NCI-H146 treated with DMSO at 0.1 percent for 48 hours (cell line): ENCODE measurements around the gene FBP1.

Experiments used
- DNase-seq: peaks from one replicate; lab custom pipeline; 2025; ENCODE audit not compliant: unreplicated experiment; lab: John Stamatoyannopoulos, UW

FBP1 gene

GRCh38 chr9:94656200-94656599 lies 16.9 kb upstream of the FBP1 start:
- no peak for DNase-seq

- DNase-seq = no peak
Observed at GRCh38 chr9:94655739-94656138, 16.4 kb upstream of the FBP1 start.

GRCh38 chr9:94654165-94654894 lies 15.0 kb upstream of the FBP1 start:
- DNase-seq = no peak

- DNase-seq = no peak
Observed at GRCh38 chr9:94650949-94651348, 11.6 kb upstream of the FBP1 start.

- DNase-seq = no peak
Observed at GRCh38 chr9:94649100-94649819, 9.9 kb upstream of the FBP1 start.

GRCh38 chr9:94648185-94648584 lies 8.9 kb upstream of the FBP1 start:
- DNase-seq = no peak

GRCh38 chr9:94645901-94646300 lies 6.6 kb upstream of the FBP1 start:
- DNase-seq = no peak

GRCh38 chr9:94644543-94644942 lies 5.2 kb upstream of the FBP1 start:
- DNase-seq = no peak

- no peak for DNase-seq
Observed at GRCh38 chr9:94643741-94644140, 4.4 kb upstream of the FBP1 start.

GRCh38 chr9:94643176-94643575 lies 3.9 kb upstream of the FBP1 start:
- no peak for DNase-seq

- no peak for DNase-seq
Observed at GRCh38 chr9:94642501-94642900, 3.2 kb upstream of the FBP1 start.

- no peak for DNase-seq
Observed at GRCh38 chr9:94639999-94640376, 670 bp upstream of the FBP1 start.

GRCh38 chr9:94638335-94639060 lies 820 bp downstream of the FBP1 start:
- DNase-seq = no peak

- no peak for DNase-seq
Observed at GRCh38 chr9:94632737-94633136, 6.6 kb downstream of the FBP1 start.

GRCh38 chr9:94631599-94631998 lies 7.7 kb downstream of the FBP1 start:
- DNase-seq = no peak

GRCh38 chr9:94630833-94631232 lies 8.5 kb downstream of the FBP1 start:
- no peak for DNase-seq

- no peak for DNase-seq
Observed at GRCh38 chr9:94630281-94630680, 9.0 kb downstream of the FBP1 start.

GRCh38 chr9:94627287-94627686 lies 12.0 kb downstream of the FBP1 start:
- no peak for DNase-seq

- no peak for DNase-seq
Observed at GRCh38 chr9:94625835-94626234, 13.5 kb downstream of the FBP1 start.

GRCh38 chr9:94624629-94625028 lies 14.7 kb downstream of the FBP1 start:
- DNase-seq = no peak

- no peak for DNase-seq
Observed at GRCh38 chr9:94623253-94623652, 16.1 kb downstream of the FBP1 start.
